Naive thymus-derived CD4-positive, alpha-beta T cell (primary cell): ENCODE results near the gene CACNA1A. TPM values are rescaled to one million over a fixed set of nuclear protein-coding genes. Genes with fewer than 3 reads are reported as not detected.

Source experiments
- ATAC-seq: fragments of 150-1000 bp; cut with Tn5 transposase; 2 replicates; pipeline ENCODE4 v1.10.0; 2021; ENCODE audit warnings: mild to moderate bottlenecking, moderate library complexity
- CTCF ChIA-PET: fragments of 350-600 bp; sonication (Branson Sonifier 250); formaldehyde crosslinking; loops from one replicate; lab custom pipeline; 2021; ENCODE audit warnings: antibody characterized with exemption; lab: Charles Lee
- POLR2A ChIA-PET: fragments of 350-600 bp; sonication (Branson Sonifier 250); formaldehyde crosslinking; loops from one replicate; lab custom pipeline; 2021; ENCODE audit warnings: antibody characterized with exemption, inconsistent platforms; lab: Charles Lee
- DNase-seq, 9 donors: peaks; one replicate each; pipeline versions ENCODE4 v3.0.0 to v3.0.0-alpha.2; 2020 to 2022; ENCODE audit warnings: mixed read lengths in 1 of 9
- H3K27ac ChIP-seq: one replicate; pipeline ENCODE4 v1.7.0; 2013; ENCODE audit warnings: mild to moderate bottlenecking, low read depth, low read length, moderate library complexity
- H3K27me3 ChIP-seq, 2 donors: one replicate each; pipeline ENCODE4 v1.7.0; 2013; ENCODE audit warnings: low read length in 2 of 2, mild to moderate bottlenecking in 2 of 2, moderate library complexity in 2 of 2; ENCODE audit not compliant: control insufficient read depth in 2 of 2, insufficient read depth in 2 of 2
- H3K36me3 ChIP-seq, 3 experiments: 1 replicate in 2 of 3; 2 replicates in 1 of 3; pipeline ENCODE4 v1.7.0; 2013; ENCODE audit warnings: low read length in 3 of 3, mild to moderate bottlenecking in 3 of 3, moderate library complexity in 1 of 3; ENCODE audit not compliant: insufficient read depth in 3 of 3, control insufficient read depth in 2 of 3
- H3K4me1 ChIP-seq, 2 donors: one replicate each; pipeline ENCODE4 v1.7.0; 2013; ENCODE audit warnings: low read length in 2 of 2, mild to moderate bottlenecking in 2 of 2, moderate library complexity in 1 of 2; ENCODE audit not compliant: control insufficient read depth in 2 of 2, insufficient read depth in 2 of 2
- H3K4me3 ChIP-seq: 2 replicates; pipeline ENCODE4 v1.7.0; 2013; ENCODE audit warnings: mild to moderate bottlenecking, low read length
- H3K9me3 ChIP-seq, 3 experiments: 1 replicate in 2 of 3; 2 replicates in 1 of 3; pipeline ENCODE4 v1.7.0; 2013; ENCODE audit warnings: low read length in 3 of 3; ENCODE audit not compliant: control insufficient read depth in 2 of 3
- H3K27ac Mint-ChIP-seq, 9 donors: one replicate each; pipeline ENCODE4 v1.8.0; 2020 to 2022; ENCODE audit warnings: mixed read lengths in 9 of 9, mild to moderate bottlenecking in 8 of 9, moderate library complexity in 5 of 9, inconsistent platforms in 2 of 9
- H3K27me3 Mint-ChIP-seq, 5 donors: one replicate each; pipeline ENCODE4 v1.8.0; 2021 to 2022; ENCODE audit warnings: mixed read lengths in 5 of 5, mild to moderate bottlenecking in 1 of 5
- H3K36me3 Mint-ChIP-seq, 5 donors: one replicate each; pipeline ENCODE4 v1.8.0; 2020 to 2022; ENCODE audit warnings: mixed read lengths in 5 of 5, mild to moderate bottlenecking in 3 of 5, inconsistent platforms in 1 of 5
- H3K4me1 Mint-ChIP-seq, 7 donors: one replicate each; pipeline ENCODE4 v1.8.0; 2020 to 2022; ENCODE audit warnings: mixed read lengths in 7 of 7, mild to moderate bottlenecking in 3 of 7, inconsistent platforms in 1 of 7
- H3K4me3 Mint-ChIP-seq, 10 donors: one replicate each; pipeline ENCODE4 v1.8.0; 2020 to 2022; ENCODE audit warnings: mild to moderate bottlenecking in 10 of 10, mixed read lengths in 10 of 10, moderate library complexity in 6 of 10, inconsistent platforms in 2 of 10
- H3K9me3 Mint-ChIP-seq, 11 donors: one replicate each; pipeline ENCODE4 v1.8.0; 2020 to 2022; ENCODE audit warnings: mixed read lengths in 11 of 11, mild to moderate bottlenecking in 4 of 11, inconsistent platforms in 1 of 11, moderate library complexity in 1 of 11
- intact Hi-C, 2 donors: fragments of 100-400 bp; cut with micrococcal nuclease; formaldehyde crosslinking; loops; one replicate each; pipeline ENCODE4 v1.15.1; 2023
- polyA plus RNA-seq, 2 donors: library from polyadenylated mRNA; unstranded; fragments of 300-500 nt; fragmentation: Illumina TruSeq; gene quantifications; one replicate each; pipeline ENCODE4 v1.2.3, GENCODE V29; 2021
- total RNA-seq, 6 experiments: library from RNA in 5 of 6; stranded (reverse) in 5 of 6; gene quantifications; 1 replicate in 5 of 6; 2 replicates in 1 of 6; pipeline ENCODE4 v1.2.3 and lab custom pipeline; 2021 to 2026

CACNA1A gene
- total and polyA plus RNA-seq, 7 experiments from 2014 or later: 0.05 to 1.1 (median 0.41) TPM

- Histone ChIP-seq H3K4me1 (peaks cover 7% of the 10 kb centered on the region in 2 donors), H3K27ac (peak overlapping the region; percentile 60), H3K9me3 (no peaks in the 10 kb centered on the region), H3K4me3 (peak overlapping the region; percentile 41), H3K36me3 (no peaks in the 10 kb centered on the region), H3K27me3 (no peaks in the 10 kb centered on the region)
- ChIA-PET POLR2A (interaction anchor here (0.7 to 1.2 kb wide), 3 partner anchors 62 to 560 kb away, joined by 3 read pairs; no protein-coding TSS in a partner anchor), CTCF (interaction anchor here (0.6 to 2.5 kb wide), 13 partner anchors 9 to 585 kb away, joined by 3 to 44 read pairs (median 4); no protein-coding TSS in a partner anchor)
- H3K27me3 Mint-ChIP-seq: peaks cover 0 to 10% (median 5%) of the 10 kb centered on the region in 5 donors
- H3K4me1 Mint-ChIP-seq: peaks cover 8 to 33% (median 18%) of the 10 kb centered on the region in 7 donors
- H3K36me3 Mint-ChIP-seq: no peaks in the 10 kb centered on the region
- H3K27ac Mint-ChIP-seq: peak overlapping the region; percentile 47 to 91 (median 84)
- intact Hi-C loops: loop anchor here (1.0 to 5.0 kb wide), 6 partner anchors 154 to 605 kb away; no protein-coding TSS in a partner anchor
- ATAC-seq (peak; percentile 93), DNase-seq (peak; percentile 23 to 84 (median 79))
- H3K4me3 Mint-ChIP-seq: peak overlapping the region; percentile 39 to 75 (median 64)
- peaks cover 0 to 7% (median 0%) of the 10 kb centered on the region in 11 donors for H3K9me3 Mint-ChIP-seq
Measured at GRCh38 chr19:13277104-13277809, 229.0 kb downstream of the CACNA1A start.

GRCh38 chr19:13275016-13275722 is 231.1 kb downstream of the CACNA1A start:
- Histone ChIP-seq H3K4me3 (no peak overlapping the region), H3K9me3 (peaks cover 0 to 5% (median 0%) of the 10 kb centered on the region in 3 experiments), H3K36me3 (no peaks in the 10 kb centered on the region), H3K27ac (no peak overlapping the region), H3K27me3 (no peaks in the 10 kb centered on the region), H3K4me1 (peaks cover 7% of the 10 kb centered on the region in 2 donors)
- DNase-seq: no peak
- ATAC-seq: no peak
- peaks cover 8 to 33% (median 18%) of the 10 kb centered on the region in 7 donors for H3K4me1 Mint-ChIP-seq
- intact Hi-C loops: loop anchor here (5.0 kb wide), 3 partner anchors 298 to 607 kb away; no protein-coding TSS in a partner anchor
- peaks cover 0 to 6% (median 0%) of the 10 kb centered on the region in 5 donors for H3K27me3 Mint-ChIP-seq
- H3K36me3 Mint-ChIP-seq: no peaks in the 10 kb centered on the region
- H3K4me3 Mint-ChIP-seq: no peak overlapping the region
- POLR2A ChIA-PET: no interaction called here
- CTCF ChIA-PET: interaction anchor here (0.6 to 2.1 kb wide), 2 partner anchors 16 to 314 kb away, joined by 5 to 7 read pairs; no protein-coding TSS in a partner anchor
- peak overlapping the region in 2 of 9 donors; percentile 38 to 59 for H3K27ac Mint-ChIP-seq
- peaks cover 0 to 7% (median 0%) of the 10 kb centered on the region in 11 donors for H3K9me3 Mint-ChIP-seq

GRCh38 chr19:13270514-13271105 is 235.7 kb downstream of the CACNA1A start:
- Mint-ChIP-seq H3K27me3 (peaks cover 0 to 1% (median 0%) of the 10 kb centered on the region in 5 donors), H3K27ac (no peak overlapping the region), H3K9me3 (peaks cover 0 to 7% (median 0%) of the 10 kb centered on the region in 11 donors), H3K4me3 (no peak overlapping the region), H3K36me3 (no peaks in the 10 kb centered on the region), H3K4me1 (peaks cover 0 to 8% (median 0%) of the 10 kb centered on the region in 7 donors)
- ChIA-PET CTCF (interaction anchor here (0.8 kb wide), 1 partner anchor 8 kb away, joined by 3 read pairs; no protein-coding TSS in a partner anchor), POLR2A (interaction anchor here (0.7 kb wide), 1 partner anchor 293 kb away, joined by 3 read pairs; no protein-coding TSS in a partner anchor)
- DNase-seq: no peak
- no peak overlapping the region for H3K27ac ChIP-seq
- no peaks in the 10 kb centered on the region for H3K4me1 ChIP-seq
- no peak for ATAC-seq
- H3K4me3 ChIP-seq: no peak overlapping the region
- no peaks in the 10 kb centered on the region for H3K36me3 ChIP-seq
- peaks cover 0 to 5% (median 0%) of the 10 kb centered on the region in 3 experiments for H3K9me3 ChIP-seq
- intact Hi-C loops: no loop called here
- H3K27me3 ChIP-seq: no peaks in the 10 kb centered on the region

GRCh38 chr19:13269348-13269747 is 236.9 kb downstream of the CACNA1A start:
- CTCF ChIA-PET: no interaction called here
- Mint-ChIP-seq H3K36me3 (no peaks in the 10 kb centered on the region), H3K4me1 (peaks cover 0 to 4% (median 0%) of the 10 kb centered on the region in 7 donors), H3K27me3 (peaks cover 0 to 6% (median 0%) of the 10 kb centered on the region in 5 donors), H3K27ac (no peak overlapping the region), H3K4me3 (no peak overlapping the region), H3K9me3 (peaks cover 0 to 7% (median 0%) of the 10 kb centered on the region in 11 donors)
- no peak for DNase-seq
- Histone ChIP-seq H3K27ac (no peak overlapping the region), H3K27me3 (no peaks in the 10 kb centered on the region), H3K9me3 (peaks cover 0 to 5% (median 0%) of the 10 kb centered on the region in 3 experiments), H3K4me3 (no peak overlapping the region), H3K4me1 (no peaks in the 10 kb centered on the region), H3K36me3 (no peaks in the 10 kb centered on the region)
- ATAC-seq: no peak
- intact Hi-C loops: no loop called here
- POLR2A ChIA-PET: interaction anchor here (0.7 kb wide), 1 partner anchor 23 kb away, joined by 3 read pairs; no protein-coding TSS in a partner anchor

- POLR2A ChIA-PET: interaction anchor here (0.9 kb wide), 1 partner anchor 52 kb away, joined by 3 read pairs; no protein-coding TSS in a partner anchor
- CTCF ChIA-PET: interaction anchor here (0.7 kb wide), 1 partner anchor 209 kb away, joined by 3 read pairs; no protein-coding TSS in a partner anchor
- no peaks in the 10 kb centered on the region for H3K36me3 Mint-ChIP-seq
- H3K4me3 Mint-ChIP-seq: no peak overlapping the region
- Histone ChIP-seq H3K4me1 (no peaks in the 10 kb centered on the region), H3K27ac (no peak overlapping the region), H3K9me3 (peaks cover 0 to 5% (median 0%) of the 10 kb centered on the region in 3 experiments), H3K27me3 (no peaks in the 10 kb centered on the region), H3K36me3 (no peaks in the 10 kb centered on the region), H3K4me3 (no peak overlapping the region)
- H3K27me3 Mint-ChIP-seq: peaks cover 0 to 8% (median 0%) of the 10 kb centered on the region in 5 donors
- DNase-seq (no peak), ATAC-seq (no peak)
- intact Hi-C loops: no loop called here
- H3K4me1 Mint-ChIP-seq: no peaks in the 10 kb centered on the region
- peaks cover 0 to 4% (median 0%) of the 10 kb centered on the region in 11 donors for H3K9me3 Mint-ChIP-seq
- H3K27ac Mint-ChIP-seq: peak overlapping the region in 1 of 9 donors; percentile 25
Measured at GRCh38 chr19:13267889-13268288, 238.4 kb downstream of the CACNA1A start.

- peaks cover 0 to 4% (median 0%) of the 10 kb centered on the region in 11 donors for H3K9me3 Mint-ChIP-seq
- Histone ChIP-seq H3K9me3 (peaks cover 0 to 5% (median 0%) of the 10 kb centered on the region in 3 experiments), H3K4me1 (no peaks in the 10 kb centered on the region), H3K27me3 (no peaks in the 10 kb centered on the region), H3K27ac (no peak overlapping the region), H3K4me3 (no peak overlapping the region), H3K36me3 (no peaks in the 10 kb centered on the region)
- peaks cover 0 to 5% (median 0%) of the 10 kb centered on the region in 7 donors for H3K4me1 Mint-ChIP-seq
- no peak overlapping the region for H3K4me3 Mint-ChIP-seq
- ATAC-seq (no peak), DNase-seq (no peak)
- CTCF ChIA-PET: interaction anchor here (0.6 kb wide), 1 partner anchor 313 kb away, joined by 4 read pairs; no protein-coding TSS in a partner anchor
- intact Hi-C loops: no loop called here
- no peaks in the 10 kb centered on the region for H3K36me3 Mint-ChIP-seq
- H3K27ac Mint-ChIP-seq: no peak overlapping the region
- peaks cover 0 to 13% (median 0%) of the 10 kb centered on the region in 5 donors for H3K27me3 Mint-ChIP-seq
- POLR2A ChIA-PET: interaction anchor here (0.9 kb wide), 1 partner anchor 51 kb away, joined by 3 read pairs; no protein-coding TSS in a partner anchor
Measured at GRCh38 chr19:13267131-13267530, 239.1 kb downstream of the CACNA1A start.
